HepG2 (cell line): Measurements from ENCODE around the gene ADGRD1. TPM values are rescaled to one million over a fixed set of nuclear protein-coding genes. Genes with fewer than 3 reads are reported as not detected.
A peak's percentile ranks its signal among the peaks of the same experiment; 100 is the strongest.

Source experiments
- CTCF ChIP-seq: sonication (generic); formaldehyde crosslinking; IDR thresholded peaks from 2 replicates; pipeline ENCODE4 v1.5.0; 2020; ENCODE audit warnings: mild to moderate bottlenecking, missing genetic modification reagents, moderate library complexity
- HOMEZ ChIP-seq: IDR thresholded peaks from 2 replicates; pipeline ENCODE4 v1.6.1; 2016; ENCODE audit warnings: low read depth
- RAD21 ChIP-seq: fragments of 450-650 bp; formaldehyde crosslinking; IDR thresholded peaks from 2 replicates; pipeline ENCODE4 v1.5.0; 2020; ENCODE audit warnings: mild to moderate bottlenecking
- U2AF1 ChIP-seq: fragments of 200-400 bp; formaldehyde crosslinking; optimal IDR thresholded peaks from 2 replicates; pipeline ENCODE3; 2017; ENCODE audit warnings: mild to moderate bottlenecking, low read depth, low read length
- ZBTB38 ChIP-seq: sonication (generic); formaldehyde crosslinking; IDR thresholded peaks from 2 replicates; pipeline ENCODE4 v1.5.1; 2020; ENCODE audit warnings: mild to moderate bottlenecking, missing genetic modification reagents
- ZNF333 ChIP-seq: sonication (generic); formaldehyde crosslinking; IDR thresholded peaks from 2 replicates; pipeline ENCODE4 v1.4.0; 2020; ENCODE audit warnings: mild to moderate bottlenecking, missing genetic modification reagents, borderline replicate concordance
- ZNF441 ChIP-seq: sonication (generic); formaldehyde crosslinking; IDR thresholded peaks from 2 replicates; pipeline ENCODE4 v1.7.0; 2021; ENCODE audit warnings: missing genetic modification reagents, borderline replicate concordance
- ZNF687 ChIP-seq: sonication (generic); formaldehyde crosslinking; IDR thresholded peaks from 2 replicates; pipeline ENCODE4 v1.5.1; 2020; ENCODE audit warnings: mild to moderate bottlenecking, missing genetic modification reagents, moderate library complexity
- ZNF703 ChIP-seq: sonication (generic); formaldehyde crosslinking; IDR thresholded peaks from 2 replicates; pipeline ENCODE4 v1.5.1; 2020; ENCODE audit warnings: missing genetic modification reagents, mild to moderate bottlenecking, moderate library complexity, borderline replicate concordance
- polyA plus RNA-seq, 8 experiments: library from polyadenylated mRNA; depleted of rRNA in 3 of 8; stranded (reverse) in 7 of 8; unstranded in 1 of 8; fragments of >200 nt; fragmentation: Illumina TruSeq in 4 of 8; extraction: Trizol in 4 of 8; gene quantifications; 2 replicates each; pipeline versions ENCODE4 v1.2.1 to v1.2.3, GENCODE V29; 2011 to 2016; ENCODE audit warnings: low read depth in 4 of 8, missing spikeins in 1 of 8, mixed read lengths in 1 of 8; ENCODE audit not compliant: insufficient read depth in 1 of 8
- total RNA-seq, 5 experiments: library from RNA; depleted of rRNA; stranded (reverse); fragments of >200 nt; fragmentation: Illumina TruSeq; extraction: Trizol; gene quantifications; 2 replicates each; pipeline ENCODE4 v1.2.3, GENCODE V29; 2016; ENCODE audit warnings: low read depth in 1 of 5
- TF ChIP-seq, protein P1 (sequence below): sonication (generic); formaldehyde crosslinking; IDR thresholded peaks from 2 replicates; pipeline ENCODE4 v1.5.1; 2020; ENCODE audit warnings: mild to moderate bottlenecking, moderate library complexity, missing genetic modification reagents
- TF ChIP-seq, protein P2 (sequence below): IDR thresholded peaks from 2 replicates; pipeline ENCODE4 v1.6.1; 2018; ENCODE audit warnings: missing genetic modification reagents, mild to moderate bottlenecking, missing compliant biosample characterization
- TF ChIP-seq, protein P3 (sequence below): sonication (generic); formaldehyde crosslinking; IDR thresholded peaks from 2 replicates; pipeline ENCODE4 v1.9.0; 2021; ENCODE audit warnings: missing genetic modification reagents, borderline replicate concordance

Gene ADGRD1
- total and polyA plus RNA-seq, 2 of the 13 experiments (the other 11 are each of a cell fraction or from before 2014, with no cell fraction given): 0.46 to 12.4 TPM

DNA sequence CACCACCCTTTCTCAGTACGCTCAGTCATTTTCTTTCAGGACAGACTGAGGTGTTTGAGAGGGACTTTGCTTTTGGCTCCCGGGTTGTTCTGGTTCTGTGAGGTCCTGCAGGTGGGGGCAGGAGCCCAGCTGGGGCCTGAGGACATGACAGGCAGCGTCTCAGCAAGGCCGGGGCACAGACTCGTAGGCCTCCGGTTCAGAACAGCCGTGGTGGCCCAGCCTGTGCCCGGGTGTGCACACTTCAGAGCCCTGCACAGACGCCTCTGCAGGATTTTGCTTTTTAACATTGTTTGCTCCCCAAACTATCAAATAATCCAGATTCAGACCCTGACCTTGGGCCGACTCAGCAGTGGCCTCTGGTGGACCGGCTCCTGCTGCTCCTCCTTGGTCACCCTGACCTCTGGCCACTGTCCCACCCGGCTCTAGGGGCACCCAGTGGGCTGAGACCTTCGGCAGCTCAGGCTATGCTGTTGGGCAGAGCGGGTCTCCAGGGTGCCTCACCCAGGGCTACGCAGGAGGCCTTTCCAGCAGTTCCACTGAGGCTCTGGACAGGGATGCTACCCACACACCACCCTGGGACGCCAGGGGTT lies 65.2 kb downstream of the ADGRD1 start (continued):
- TF ChIP-seq HOMEZ: no peak
- TF ChIP-seq, protein P1, sequence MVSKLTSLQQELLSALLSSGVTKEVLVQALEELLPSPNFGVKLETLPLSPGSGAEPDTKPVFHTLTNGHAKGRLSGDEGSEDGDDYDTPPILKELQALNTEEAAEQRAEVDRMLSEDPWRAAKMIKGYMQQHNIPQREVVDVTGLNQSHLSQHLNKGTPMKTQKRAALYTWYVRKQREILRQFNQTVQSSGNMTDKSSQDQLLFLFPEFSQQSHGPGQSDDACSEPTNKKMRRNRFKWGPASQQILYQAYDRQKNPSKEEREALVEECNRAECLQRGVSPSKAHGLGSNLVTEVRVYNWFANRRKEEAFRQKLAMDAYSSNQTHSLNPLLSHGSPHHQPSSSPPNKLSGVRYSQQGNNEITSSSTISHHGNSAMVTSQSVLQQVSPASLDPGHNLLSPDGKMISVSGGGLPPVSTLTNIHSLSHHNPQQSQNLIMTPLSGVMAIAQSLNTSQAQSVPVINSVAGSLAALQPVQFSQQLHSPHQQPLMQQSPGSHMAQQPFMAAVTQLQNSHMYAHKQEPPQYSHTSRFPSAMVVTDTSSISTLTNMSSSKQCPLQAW (CRISPR knock-in tag): peak; percentile 35; the same call in 1 of the 2 replicates
- peak; percentile 38; the same call in 1 of the 2 replicates for TF ChIP-seq ZBTB38
- TF ChIP-seq ZNF703 (CRISPR knock-in tag): no peak
- TF ChIP-seq, protein P2, sequence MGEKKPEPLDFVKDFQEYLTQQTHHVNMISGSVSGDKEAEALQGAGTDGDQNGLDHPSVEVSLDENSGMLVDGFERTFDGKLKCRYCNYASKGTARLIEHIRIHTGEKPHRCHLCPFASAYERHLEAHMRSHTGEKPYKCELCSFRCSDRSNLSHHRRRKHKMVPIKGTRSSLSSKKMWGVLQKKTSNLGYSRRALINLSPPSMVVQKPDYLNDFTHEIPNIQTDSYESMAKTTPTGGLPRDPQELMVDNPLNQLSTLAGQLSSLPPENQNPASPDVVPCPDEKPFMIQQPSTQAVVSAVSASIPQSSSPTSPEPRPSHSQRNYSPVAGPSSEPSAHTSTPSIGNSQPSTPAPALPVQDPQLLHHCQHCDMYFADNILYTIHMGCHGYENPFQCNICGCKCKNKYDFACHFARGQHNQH (CRISPR knock-in tag): no peak
- no peak for TF ChIP-seq U2AF1
- no peak for TF ChIP-seq ZNF441 (CRISPR knock-in tag)
- TF ChIP-seq RAD21: peak; percentile 75
- 0 out of 2 replicates have a peak, but pooled peaks have one; percentile 17 for TF ChIP-seq ZNF333
- TF ChIP-seq CTCF (CRISPR knock-in tag): peak; percentile 70
- TF ChIP-seq, protein P3, sequence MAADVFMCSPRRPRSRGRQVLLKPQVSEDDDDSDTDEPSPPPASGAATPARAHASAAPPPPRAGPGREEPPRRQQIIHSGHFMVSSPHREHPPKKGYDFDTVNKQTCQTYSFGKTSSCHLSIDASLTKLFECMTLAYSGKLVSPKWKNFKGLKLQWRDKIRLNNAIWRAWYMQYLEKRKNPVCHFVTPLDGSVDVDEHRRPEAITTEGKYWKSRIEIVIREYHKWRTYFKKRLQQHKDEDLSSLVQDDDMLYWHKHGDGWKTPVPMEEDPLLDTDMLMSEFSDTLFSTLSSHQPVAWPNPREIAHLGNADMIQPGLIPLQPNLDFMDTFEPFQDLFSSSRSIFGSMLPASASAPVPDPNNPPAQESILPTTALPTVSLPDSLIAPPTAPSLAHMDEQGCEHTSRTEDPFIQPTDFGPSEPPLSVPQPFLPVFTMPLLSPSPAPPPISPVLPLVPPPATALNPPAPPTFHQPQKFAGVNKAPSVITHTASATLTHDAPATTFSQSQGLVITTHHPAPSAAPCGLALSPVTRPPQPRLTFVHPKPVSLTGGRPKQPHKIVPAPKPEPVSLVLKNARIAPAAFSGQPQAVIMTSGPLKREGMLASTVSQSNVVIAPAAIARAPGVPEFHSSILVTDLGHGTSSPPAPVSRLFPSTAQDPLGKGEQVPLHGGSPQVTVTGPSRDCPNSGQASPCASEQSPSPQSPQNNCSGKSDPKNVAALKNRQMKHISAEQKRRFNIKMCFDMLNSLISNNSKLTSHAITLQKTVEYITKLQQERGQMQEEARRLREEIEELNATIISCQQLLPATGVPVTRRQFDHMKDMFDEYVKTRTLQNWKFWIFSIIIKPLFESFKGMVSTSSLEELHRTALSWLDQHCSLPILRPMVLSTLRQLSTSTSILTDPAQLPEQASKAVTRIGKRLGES (CRISPR knock-in tag): no peak
- peak; percentile 62; the same call in 1 of the 2 replicates for TF ChIP-seq ZNF687 (CRISPR knock-in tag)
